A673 (cell line): ENCODE data around the gene PRKAA2. TPM values are rescaled to one million over a fixed set of nuclear protein-coding genes. Genes with fewer than 3 reads are reported as not detected.

Experiments
- BruUV-seq: library from RNA; stranded (reverse); fragments of 400-500 nt; replicated peaks from 2 replicates; lab custom pipeline; 2021; lab: Mats Ljungman, UMichigan
- CTCF ChIA-PET: fragments of 300-600 bp; sonication (Branson Sonifier 250); formaldehyde crosslinking; loops from one replicate; lab custom pipeline; 2022; ENCODE audit warnings: antibody characterized with exemption; lab: Charles Lee
- POLR2A ChIA-PET: fragments of 300-600 bp; sonication (Branson Sonifier 250); formaldehyde crosslinking; loops from one replicate; lab custom pipeline; 2022; ENCODE audit warnings: antibody characterized with exemption; ENCODE audit not compliant: low non-redundant PET; lab: Charles Lee
- DNase-seq: peaks from one replicate; pipeline ENCODE4 v3.0.0-alpha.2; 2015; ENCODE audit warnings: low spot score
- H3K27ac ChIP-seq: fragments of 200-600 bp; sonication (generic); 2 replicates; pipeline ENCODE4 v1.5.1; 2016; ENCODE audit warnings: mixed run types, low read depth, mild to moderate bottlenecking, mixed read lengths, antibody characterized with exemption, low read length; ENCODE audit not compliant: poor library complexity, severe bottlenecking
- H3K27me3 ChIP-seq: fragments of 200-600 bp; sonication (generic); replicated peaks from 2 replicates; pipeline ENCODE4 v1.6.1; 2017; ENCODE audit warnings: mixed run types, low read depth, mild to moderate bottlenecking, mixed read lengths, antibody characterized with exemption, low read length; ENCODE audit not compliant: insufficient read depth, poor library complexity
- H3K36me3 ChIP-seq: fragments of 200-600 bp; sonication (generic); 2 replicates; pipeline ENCODE4 v1.6.1; 2016; ENCODE audit warnings: mixed run types, mild to moderate bottlenecking, mixed read lengths, antibody characterized with exemption, low read length; ENCODE audit not compliant: insufficient read depth, poor library complexity, severe bottlenecking
- H3K4me1 ChIP-seq: fragments of 200-600 bp; sonication (generic); 2 replicates; pipeline ENCODE4 v1.6.1; 2017; ENCODE audit warnings: mixed run types, mild to moderate bottlenecking, mixed read lengths, antibody characterized with exemption, low read length; ENCODE audit not compliant: insufficient read depth, poor library complexity, severe bottlenecking
- H3K4me3 ChIP-seq: fragments of 200-600 bp; sonication (generic); 2 replicates; pipeline ENCODE4 v1.5.1; 2016; ENCODE audit warnings: low read depth, mixed run types, mild to moderate bottlenecking, mixed read lengths, low read length; ENCODE audit not compliant: poor library complexity, severe bottlenecking
- H3K9me3 ChIP-seq: fragments of 200-600 bp; sonication (generic); 2 replicates; pipeline ENCODE4 v1.6.1; 2016; ENCODE audit warnings: mixed run types, low read depth, mild to moderate bottlenecking, mixed read lengths, antibody characterized with exemption, low read length; ENCODE audit not compliant: poor library complexity, severe bottlenecking
- CTCF ChIP-seq: fragments of 300-800, 200-600 bp; sonication (generic); conservative IDR thresholded peaks from 2 replicates; pipeline ENCODE4 v1.5.1; 2017; ENCODE audit warnings: low read depth, mild to moderate bottlenecking, antibody characterized with exemption, low read length, moderate library complexity, mixed read lengths
- EZH2 ChIP-seq: fragments of 200-600 bp; sonication (generic); IDR thresholded peaks from 2 replicates; pipeline ENCODE4 v1.6.1; 2017; ENCODE audit warnings: borderline replicate concordance, low read depth, mild to moderate bottlenecking, mixed read lengths, antibody characterized with exemption, low read length; ENCODE audit not compliant: poor library complexity, severe bottlenecking
- intact Hi-C: fragments of 100-400 bp; cut with micrococcal nuclease; formaldehyde crosslinking; loops from one replicate; pipeline ENCODE4 v1.10.0; 2022; ENCODE audit not compliant: unreplicated experiment
- total RNA-seq: library from RNA; stranded (reverse); gene quantifications from 2 replicates; pipeline ENCODE4 v1.2.3, GENCODE V29; 2021

PRKAA2 gene
- total RNA-seq, 1 experiment from 2014 or later, result 0.11 TPM

GRCh38 chr1:56671085-56671484 is 26.0 kb downstream of the PRKAA2 start:
- Histone ChIP-seq H3K36me3 (no peaks in the 10 kb centered on the region), H3K4me1 (no peaks in the 10 kb centered on the region), H3K27ac (no peak overlapping the region), H3K4me3 (no peak overlapping the region), H3K9me3 (no peaks in the 10 kb centered on the region), H3K27me3 (peaks cover 9% of the 10 kb centered on the region)
- DNase-seq, result no peak
- ChIA-PET POLR2A (no interaction called here), CTCF (no interaction called here)
- TF ChIP-seq CTCF (no peak), EZH2 (no peak)
- BruUV-seq, result no TSS peak
- intact Hi-C loops, result no loop called here

- Histone ChIP-seq H3K4me3 (no peak overlapping the region), H3K36me3 (no peaks in the 10 kb centered on the region), H3K9me3 (no peaks in the 10 kb centered on the region), H3K27ac (no peak overlapping the region), H3K4me1 (no peaks in the 10 kb centered on the region), H3K27me3 (peaks cover 9% of the 10 kb centered on the region)
- intact Hi-C loops, result no loop called here
- DNase-seq, result no peak
- CTCF ChIA-PET, result no interaction called here
- no peak for TF ChIP-seq CTCF
- POLR2A ChIA-PET, result no interaction called here
- BruUV-seq, result no TSS peak
These were observed 26.4 kb downstream of the PRKAA2 start for GRCh38 chr1:56671542-56671941.

DNA sequence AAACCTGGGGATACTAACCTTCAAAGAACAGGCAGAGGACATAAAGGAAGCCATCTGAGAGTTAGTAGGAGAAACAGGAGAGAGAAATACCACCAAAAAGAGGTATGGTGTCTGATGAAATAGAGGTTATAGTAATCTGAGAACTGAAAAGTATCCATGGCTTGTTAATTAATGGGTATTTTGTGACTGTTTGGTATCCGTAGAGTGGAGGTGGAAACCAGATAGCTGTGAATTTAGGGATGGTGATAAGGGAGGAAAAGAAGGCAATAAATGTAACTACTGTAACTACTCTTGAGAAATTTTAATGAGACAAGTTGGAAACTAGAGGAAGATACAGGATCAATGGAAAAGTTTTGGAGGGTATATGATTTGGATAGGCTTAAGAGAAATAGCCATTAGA is 27.5 kb downstream of the PRKAA2 start:
- TF ChIP-seq EZH2 (no peak), CTCF (no peak)
- Histone ChIP-seq H3K4me3 (no peak overlapping the region), H3K36me3 (no peaks in the 10 kb centered on the region), H3K9me3 (no peaks in the 10 kb centered on the region), H3K27me3 (peaks cover 9% of the 10 kb centered on the region), H3K27ac (no peak overlapping the region), H3K4me1 (no peaks in the 10 kb centered on the region)
- intact Hi-C loops, result no loop called here
- BruUV-seq, result no TSS peak
- no peak for DNase-seq
- POLR2A ChIA-PET, result no interaction called here
- CTCF ChIA-PET, result no interaction called here
